Loucy (cell line): ENCODE results near the gene ARGLU1.

Experiments used
- CTCF ChIP-seq: fragments of 200-600 bp; sonication (generic); conservative IDR thresholded peaks from 2 replicates; pipeline ENCODE4 v1.5.1; 2014; ENCODE audit warnings: mild to moderate bottlenecking, antibody characterized with exemption, low read length
- EZH2phosphoT487 ChIP-seq: fragments of 200-600 bp; IDR thresholded peaks from 2 replicates; pipeline ENCODE4 v1.6.1; 2018; ENCODE audit warnings: antibody characterized with exemption, mild to moderate bottlenecking, moderate library complexity, borderline replicate concordance

- TF ChIP-seq CTCF: no peak
- TF ChIP-seq EZH2phosphoT487: no peak
Measured at GRCh38 chr13:106591299-106591698, 23.4 kb upstream of the ARGLU1 start.
